Activated CD8-positive, alpha-beta memory T cell treated with anti-CD3 and anti-CD28 coated beads, Interleukin-2, amount 50 U/mL, for 48 hours (primary cell): ENCODE results near the gene FAM217B.

Source experiments
- DNase-seq: peaks from one replicate; pipeline ENCODE4 v3.0.0-alpha.2; 2020

The FAM217B gene, protein sequence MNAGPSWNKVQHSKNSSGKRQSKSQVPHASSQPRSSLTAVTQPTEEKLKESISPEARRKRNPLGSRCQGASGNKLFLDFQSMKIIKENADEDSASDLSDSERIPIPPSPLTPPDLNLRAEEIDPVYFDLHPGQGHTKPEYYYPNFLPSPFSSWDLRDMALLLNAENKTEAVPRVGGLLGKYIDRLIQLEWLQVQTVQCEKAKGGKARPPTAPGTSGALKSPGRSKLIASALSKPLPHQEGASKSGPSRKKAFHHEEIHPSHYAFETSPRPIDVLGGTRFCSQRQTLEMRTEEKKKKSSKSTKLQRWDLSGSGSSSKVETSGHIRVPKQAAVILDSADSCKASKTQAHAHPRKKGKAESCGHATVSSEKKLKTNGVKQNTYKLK

DNA sequence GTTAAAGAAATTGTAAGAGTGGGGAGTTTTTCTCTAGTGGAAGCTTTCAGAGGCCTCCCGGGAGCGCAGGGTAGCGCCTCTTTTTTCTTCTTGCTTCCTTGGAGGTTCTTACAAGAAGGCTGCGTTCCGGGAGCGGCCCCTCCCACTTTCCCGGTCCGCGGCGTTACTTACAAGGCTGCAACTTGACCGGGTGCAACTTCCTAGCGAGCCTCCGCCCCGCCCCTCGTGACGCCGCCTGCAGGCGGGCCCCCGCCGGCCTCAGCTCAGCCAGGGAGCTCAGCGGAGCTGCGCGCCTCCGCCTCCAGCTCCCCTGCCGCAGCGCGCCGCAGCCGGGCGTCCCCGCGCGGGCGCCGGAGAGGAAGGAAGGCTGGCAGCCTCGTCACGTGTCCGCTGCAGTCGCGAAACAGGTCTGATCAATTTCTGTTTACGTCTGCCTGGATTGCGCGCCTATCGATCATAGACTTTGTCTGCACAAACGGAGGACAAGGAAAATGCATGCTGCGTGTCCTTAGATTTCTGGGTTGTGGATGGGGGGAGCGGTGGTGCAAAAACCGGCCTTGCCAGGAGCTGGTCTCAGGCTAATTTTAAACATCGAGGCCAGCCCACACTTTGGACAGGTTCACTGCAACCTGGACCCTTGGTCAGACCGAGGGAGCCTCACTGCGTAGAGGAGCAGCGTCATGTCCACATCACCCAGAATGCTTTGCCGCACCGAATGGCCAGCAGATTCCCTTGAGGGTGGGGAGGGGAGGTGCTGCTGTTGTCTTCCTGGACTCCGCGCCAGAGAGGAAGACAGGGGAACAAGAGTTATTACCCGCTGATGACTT lies at the start of gene FAM217B, which contains the start of gene PPP1R3D:
TSS of gene FAM217B (plus strand) at position 261 of the 827 bp plus-strand sequence. CDS start 3,555 bp downstream, outside the sequence.
TSS of gene PPP1R3D (minus strand) at position 177 of the 827 bp plus-strand sequence. CDS start 374 bp downstream, outside the sequence.
- peak; percentile 94 for DNase-seq

DNA sequence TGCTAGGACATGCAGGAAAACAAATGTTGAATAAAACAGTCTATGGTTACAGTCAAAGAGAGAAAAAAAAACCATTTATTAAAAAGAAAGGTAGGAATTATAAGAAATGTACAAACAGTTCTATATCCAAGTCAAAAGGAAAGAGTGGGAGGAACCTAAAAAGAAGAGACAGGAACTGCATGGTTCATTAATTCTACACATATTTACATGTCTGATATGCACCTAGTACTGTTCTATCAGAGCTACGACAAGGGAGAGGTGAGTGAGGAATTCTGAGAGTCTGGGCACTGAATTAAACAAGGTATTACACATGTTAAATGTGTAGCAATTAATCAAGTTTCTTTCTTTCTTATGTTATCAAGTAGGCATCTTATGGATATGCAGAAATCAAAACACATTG lies 48.6 kb upstream of the FAM217B start:
- DNase-seq = no peak

DNA sequence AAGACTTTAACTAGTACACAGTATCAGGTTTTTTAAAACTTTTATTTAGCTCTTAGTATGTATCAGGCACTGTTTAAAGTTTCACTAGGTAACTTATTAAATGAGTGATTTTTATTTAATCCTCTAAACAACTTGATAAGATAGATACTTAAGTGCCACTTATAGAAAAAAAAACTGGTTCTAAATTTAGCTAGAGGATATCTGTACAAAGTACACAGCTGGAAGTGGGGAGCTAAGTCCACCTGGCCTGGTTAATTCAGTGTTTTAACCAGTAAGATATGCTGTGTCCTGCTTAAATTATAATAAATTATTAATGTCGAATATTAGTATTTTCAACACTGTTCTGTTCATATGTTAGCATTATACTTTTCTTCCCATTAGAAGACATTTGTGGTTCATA lies 44.3 kb upstream of the FAM217B start:
- no peak for DNase-seq

DNA sequence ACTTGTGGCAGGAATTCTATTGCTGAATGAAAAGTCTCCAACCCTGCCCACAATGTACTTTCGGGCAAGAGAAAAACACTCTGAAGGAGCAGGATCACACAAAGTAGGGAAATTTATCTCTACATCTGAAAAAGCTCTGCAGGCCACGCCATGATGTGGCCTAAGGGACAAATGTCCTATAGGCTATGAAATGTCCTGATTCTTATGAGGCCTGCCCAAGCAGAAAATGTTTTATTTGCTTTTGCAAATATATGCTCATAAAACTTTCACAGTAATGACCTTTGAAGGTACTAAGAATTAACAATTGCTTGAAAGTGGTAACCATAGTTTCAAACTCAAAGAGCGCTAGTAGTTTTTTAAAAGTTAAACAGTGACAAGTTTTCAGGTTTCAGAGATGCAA lies 37.7 kb upstream of the FAM217B start:
- no peak for DNase-seq

DNA sequence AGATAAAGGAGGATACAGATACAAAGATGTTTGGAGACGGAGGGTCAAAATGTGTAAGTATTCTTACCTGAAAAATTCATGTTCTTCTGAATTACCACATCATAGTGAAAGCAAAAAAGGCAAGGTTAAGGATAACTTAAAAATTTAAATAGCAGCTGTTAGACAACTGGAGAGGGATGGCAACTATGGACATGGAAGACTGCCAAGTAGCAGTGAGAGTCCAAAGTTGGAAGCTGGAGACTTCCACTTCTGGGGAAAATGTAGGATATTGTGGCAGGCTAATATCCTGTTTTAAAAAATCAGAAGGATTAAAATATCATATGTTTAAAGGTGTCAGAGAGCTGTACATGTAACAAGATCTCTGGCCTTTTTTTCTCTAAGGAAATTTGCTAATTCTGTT lies 36.6 kb upstream of the FAM217B start:
- DNase-seq = no peak

DNA sequence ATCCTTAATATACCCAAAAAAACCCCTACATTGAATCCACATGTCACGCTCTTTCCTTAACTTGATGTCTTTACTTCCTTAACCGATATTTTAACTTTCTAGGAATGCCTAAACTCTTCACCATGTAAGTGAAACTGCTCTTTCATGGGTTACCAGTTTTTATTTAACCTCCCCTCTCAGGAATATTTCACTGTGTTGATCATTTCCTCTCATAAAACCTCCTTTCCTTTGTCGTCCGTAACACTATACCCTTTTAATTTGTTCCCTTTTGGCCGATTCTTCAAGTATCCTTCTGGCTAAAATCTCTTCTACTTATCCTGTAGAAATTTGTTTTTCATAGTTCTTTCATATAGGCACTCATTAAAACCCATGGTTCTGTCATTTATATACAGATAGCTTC lies 31.3 kb upstream of the FAM217B start:
- no peak for DNase-seq

DNA sequence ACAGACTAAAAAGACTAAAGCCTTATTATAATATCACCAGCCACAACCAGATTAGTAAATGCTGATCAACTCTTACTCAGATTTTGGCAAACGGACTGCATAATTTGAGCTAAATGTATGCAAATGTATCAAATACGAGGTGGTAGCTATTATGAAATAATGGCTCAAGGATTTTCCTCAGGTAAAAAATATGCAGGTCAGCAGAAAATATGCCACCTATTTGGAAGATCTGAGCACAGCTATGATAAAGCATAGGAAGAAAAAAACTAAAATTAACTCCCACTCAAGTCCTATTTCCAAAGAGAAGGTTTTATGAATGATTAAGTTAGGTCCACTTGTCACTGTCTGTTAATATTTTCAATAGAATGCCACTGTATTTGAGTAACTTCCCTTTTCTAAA lies 29.1 kb upstream of the FAM217B start:
- no peak for DNase-seq

DNA sequence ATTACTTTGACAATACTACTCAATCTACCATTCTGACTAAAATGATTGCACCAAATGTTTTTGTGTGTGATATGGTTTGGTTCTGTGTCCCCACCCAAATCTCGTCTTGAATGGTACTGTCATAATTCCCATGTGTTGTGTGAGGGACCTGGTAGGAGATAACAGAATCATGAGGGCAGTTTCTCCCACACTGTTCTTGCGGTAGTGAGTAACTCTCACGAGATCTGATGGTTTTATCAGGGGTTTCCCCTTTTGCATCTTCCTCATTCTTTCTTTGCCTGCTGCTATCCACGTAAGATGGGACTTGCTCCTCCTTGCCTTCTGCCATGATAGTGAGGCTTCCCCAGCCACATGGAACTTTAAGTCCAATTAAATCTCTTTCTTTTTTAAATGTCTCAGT lies 27.6 kb upstream of the FAM217B start:
- no peak for DNase-seq

DNA sequence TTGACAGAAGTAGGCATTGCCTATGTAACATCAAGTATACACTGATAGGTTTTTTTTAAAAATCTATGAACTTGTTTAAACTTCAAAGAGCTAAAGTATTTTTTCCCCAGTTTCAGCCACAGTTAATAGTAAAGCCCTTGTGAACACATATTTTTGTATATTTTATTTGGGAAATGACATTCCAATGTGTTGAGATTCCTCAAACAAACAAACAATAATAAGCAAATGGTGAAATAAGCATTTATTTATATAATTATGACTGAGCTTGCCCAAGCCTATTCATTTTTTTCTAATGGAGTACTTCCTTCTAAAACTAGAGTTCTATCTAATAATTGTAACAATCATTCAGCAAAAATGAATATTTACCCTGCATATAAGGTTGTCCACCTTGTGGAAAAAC lies 19.2 kb upstream of the FAM217B start:
- DNase-seq = no peak

DNA sequence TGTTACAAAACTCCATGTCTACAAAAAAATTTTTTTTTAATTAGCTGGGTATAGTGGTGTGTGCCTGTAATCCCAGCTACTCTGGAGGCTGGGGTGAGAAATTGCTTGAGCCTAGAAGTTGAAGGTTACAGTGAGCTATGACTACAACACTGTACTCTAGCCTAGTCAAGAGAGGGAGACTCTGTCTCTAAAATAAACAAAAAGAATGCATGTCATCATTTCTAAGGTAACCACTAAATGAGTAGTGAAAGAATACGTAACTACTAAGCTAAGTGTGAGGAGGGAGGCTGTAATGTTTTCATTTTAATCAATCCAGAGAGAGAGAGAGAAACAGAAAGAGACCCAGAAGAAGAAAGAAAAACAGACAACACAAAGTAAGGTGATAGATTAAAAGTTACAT lies 16.7 kb upstream of the FAM217B start:
- no peak for DNase-seq

DNA sequence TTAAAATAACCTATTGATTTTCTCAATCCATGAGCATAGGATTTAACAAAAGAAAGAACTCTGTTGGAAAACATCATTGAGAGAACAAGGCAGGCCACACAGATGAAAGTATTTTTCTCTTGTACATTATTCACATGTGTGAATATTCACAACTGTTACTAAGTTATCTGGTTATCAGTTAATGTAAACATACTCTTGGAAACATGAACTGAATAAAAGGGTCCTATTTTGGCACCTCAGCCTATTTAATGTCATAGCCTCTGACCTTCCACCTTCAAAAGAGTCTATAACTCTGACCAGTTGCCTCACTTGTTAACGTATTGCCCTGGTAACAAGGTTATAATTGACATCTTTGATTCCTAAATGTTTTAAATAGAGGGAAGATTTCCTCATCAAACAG lies 14.8 kb upstream of the FAM217B start:
- no peak for DNase-seq

DNA sequence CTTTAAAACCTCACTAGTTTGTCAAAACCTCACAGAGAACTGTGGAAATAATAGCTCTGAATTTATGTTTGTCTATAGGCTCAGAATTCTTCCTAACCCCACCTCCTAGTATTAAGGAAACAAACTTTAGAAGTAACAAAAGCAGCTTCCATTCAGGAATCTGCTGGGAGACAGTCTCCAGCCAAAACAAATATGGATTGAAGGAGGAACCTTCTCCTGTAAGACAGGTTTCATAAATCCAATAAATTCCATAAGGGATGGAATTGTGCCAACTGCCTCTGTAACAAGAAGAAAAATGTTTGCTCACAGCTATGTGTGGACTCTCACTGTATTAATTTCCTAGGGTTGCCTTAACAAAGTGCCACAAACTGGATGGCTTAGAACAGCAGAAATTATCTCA lies 14.3 kb upstream of the FAM217B start:
- DNase-seq = no peak

DNA sequence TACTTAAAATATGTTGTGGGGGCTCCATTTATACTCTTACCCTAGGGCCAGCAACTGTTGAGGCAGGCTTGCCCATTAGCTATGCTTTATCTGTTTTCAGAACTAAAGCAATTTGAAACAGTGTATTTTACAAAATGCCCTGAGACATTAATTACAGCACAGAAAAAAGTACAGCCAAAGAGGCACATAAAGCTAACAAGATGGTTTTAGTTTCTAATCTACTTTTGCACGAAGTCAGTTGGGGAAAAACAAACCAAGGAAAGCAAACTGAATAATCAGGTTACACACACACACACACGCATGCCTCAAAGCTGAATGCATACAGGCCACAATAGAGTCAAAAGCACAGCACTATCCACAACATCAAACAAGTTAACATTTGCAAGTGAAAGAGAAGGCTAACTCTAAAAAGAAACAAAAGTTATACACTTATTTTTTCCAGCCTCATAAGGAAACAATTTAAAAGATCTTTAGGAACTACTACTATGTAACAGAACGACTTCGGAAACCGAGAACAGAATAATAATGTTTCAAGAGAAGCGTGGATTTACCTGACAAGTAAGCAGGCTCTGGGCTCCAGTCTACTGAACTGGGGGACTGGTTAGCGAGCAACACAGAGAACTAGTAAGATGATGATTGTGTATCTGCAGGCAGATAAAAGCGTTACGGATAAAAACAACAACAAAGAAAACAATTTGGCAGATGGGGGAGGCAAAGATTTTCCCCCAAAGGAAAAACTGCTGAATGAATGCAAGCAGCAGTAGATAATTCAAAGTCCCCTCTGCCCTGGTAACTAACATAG lies 8.5 kb upstream of the FAM217B start:
- DNase-seq = no peak

DNA sequence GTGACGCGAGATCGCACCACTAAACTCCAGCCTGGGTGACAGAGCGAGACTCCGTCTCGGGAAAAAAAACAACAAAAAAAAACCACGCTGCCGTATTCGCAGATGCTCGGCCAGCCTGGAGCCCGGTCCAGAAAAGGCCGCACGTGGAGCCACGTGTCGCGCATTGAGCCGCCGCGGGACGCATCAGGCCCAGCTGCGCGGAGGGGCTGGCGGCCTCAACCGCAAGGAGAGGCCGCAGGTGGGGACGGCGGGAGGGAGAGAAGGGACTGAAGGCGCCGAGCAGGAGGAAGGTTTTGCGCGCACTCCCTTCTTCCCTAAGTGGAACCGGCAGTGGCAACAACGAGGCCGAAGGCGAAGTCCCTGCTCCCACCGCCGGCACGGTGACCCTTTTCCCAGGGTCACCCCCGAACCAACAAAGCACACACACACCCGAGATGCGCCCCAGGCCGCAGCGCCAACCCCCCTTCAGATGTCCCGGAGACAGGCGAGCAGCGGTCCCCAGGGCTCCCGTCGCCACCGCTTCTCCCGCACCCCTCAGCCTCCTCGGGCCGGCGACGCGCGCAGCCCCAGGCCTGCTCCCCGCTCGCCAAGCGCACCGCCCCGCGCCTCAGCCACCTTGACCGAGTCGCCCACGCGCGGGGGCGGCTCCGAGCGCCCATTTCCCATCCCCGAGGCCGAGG lies 7.4 kb upstream of the FAM217B start:
- DNase-seq = no peak

DNA sequence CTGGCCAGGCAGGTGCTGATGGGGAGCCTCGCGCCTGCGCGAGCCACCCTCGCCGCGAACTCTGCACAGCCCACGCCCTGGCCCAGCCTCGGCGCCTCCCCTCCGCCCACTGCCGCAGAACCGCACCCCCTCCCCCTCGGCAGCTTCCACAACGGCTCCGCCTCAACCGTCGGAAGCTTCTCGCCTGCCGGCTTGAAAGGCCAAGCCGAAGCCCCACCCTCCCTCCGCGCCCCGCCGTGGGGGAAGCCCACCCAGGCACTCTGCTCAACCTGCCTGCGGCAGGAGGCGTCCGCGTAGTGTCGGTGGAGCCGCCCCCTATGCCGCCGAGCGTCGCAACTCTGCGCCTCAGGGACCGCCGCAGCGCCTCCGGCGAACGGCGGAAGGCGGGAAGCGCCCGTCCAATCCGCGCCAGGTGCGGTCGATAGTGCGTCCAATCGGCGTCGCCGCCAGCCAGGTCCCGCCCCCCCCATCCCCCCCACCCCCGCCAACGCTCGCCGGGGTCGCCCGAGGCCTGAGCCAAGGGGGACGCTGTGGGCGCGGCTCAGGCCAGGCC lies 6.8 kb upstream of the FAM217B start, which contains the start of gene SYCP2:
TSS of gene SYCP2 (minus strand) at position 342 of the 553 bp plus-strand sequence. CDS start 11,224 bp downstream, outside the sequence.
- peak; percentile 81 for DNase-seq

DNA sequence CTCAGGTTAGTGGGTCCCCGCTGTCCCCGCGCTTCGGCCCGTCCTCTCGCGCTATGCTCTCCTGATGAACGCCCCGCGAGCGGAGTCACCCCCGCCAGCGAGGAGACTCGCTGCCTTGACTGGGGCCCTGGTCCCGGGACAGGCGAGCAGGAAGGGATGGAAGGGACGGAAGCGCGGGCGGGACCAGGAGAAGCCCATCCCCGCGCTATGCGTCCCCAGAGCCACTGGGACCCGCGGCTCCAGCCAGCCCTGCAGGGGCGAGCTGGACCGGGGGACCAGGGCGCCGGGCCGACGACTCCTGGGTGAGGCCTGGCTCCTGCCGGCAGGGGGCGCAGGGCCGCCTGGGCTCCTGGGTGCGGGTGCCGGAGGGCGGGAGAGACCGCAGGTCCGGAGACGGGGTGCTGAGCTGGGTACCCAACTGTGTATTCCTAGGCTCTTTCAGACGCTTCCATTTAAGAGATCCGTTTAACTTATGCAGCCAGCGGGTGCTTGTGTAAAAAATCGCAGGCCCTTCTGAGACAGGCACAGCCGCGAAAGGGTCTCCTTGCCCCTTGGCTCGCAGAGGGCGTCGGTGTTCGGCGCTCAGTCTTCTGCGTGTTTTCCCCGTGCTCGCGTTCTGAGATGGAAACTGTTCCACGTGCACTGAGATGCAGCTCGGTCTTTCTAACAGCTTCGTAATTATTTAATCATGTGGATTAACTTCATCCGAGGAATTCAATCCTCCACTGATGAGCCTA lies 6.2 kb upstream of the FAM217B start:
- DNase-seq = peak; percentile 93

DNA sequence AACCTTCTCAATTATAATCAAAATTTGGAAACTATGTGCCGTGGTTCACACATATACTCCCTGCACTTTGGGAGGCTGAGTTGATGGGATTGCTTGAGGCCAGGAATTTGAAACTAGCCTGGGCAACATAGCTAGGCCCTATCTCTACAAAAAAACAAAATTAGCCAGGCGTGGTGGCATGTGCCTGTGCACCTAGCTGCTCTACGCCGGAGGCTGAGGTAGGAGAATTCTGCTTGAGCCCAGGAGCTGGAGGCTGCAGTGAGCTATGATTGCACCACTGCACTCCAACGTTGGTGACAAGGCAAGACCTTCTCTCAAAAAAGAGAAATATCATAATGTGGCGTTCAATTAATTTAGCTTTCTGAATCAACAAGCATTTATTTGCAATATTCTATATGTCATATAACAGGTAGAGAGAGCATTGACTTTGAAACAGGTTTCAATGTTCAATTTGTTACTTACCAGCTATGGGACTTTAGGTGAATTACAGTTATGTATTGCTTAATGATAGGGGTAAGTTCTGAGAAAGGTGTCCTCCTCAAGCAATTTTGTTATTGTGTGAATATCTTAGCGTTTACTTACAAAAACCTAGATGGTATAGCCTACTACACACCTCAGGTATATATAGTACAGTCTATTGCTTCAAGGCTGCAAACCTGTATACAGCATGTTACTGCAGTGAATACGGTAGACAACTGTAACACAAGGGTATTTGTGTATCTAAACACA lies 4.6 kb upstream of the FAM217B start:
- no peak for DNase-seq

DNA sequence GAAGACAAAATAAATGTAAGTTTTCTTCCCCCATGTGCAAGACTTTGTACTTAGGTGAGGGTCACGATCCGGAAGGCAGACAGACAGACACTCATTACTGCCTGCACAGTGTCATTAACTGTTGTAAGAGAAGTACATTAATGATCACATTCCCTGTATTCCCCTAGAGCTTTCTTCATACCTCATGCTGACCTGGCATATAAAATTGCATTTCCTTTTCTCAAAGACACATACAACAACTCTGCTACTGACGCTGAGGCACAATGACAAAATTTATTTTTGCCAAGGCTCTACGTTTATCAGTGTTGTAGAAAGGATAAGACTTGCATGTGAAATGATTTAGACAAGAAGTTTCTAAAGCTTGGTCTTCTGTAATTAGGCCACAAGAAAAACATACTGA lies 3.8 kb upstream of the FAM217B start:
- DNase-seq = no peak

DNA sequence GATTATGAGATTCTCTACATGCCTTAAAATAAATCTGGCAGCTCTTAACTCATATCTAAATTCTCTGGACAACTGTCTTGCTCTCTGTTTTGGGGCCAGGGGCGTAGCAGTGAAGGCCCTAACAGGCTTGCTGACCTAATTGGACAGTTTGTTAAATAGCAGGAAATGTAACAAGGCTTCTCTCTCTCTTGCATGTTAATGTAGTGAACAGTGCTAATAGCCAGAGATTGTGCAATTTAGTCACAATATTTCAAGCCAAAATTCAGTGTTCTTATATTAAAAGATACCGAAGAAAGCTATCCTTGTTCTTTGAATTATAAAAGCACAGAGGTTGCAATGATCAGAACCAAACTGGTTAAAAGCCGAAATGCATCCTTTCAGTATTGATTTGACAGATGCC lies 3.0 kb upstream of the FAM217B start:
- no peak for DNase-seq

DNA sequence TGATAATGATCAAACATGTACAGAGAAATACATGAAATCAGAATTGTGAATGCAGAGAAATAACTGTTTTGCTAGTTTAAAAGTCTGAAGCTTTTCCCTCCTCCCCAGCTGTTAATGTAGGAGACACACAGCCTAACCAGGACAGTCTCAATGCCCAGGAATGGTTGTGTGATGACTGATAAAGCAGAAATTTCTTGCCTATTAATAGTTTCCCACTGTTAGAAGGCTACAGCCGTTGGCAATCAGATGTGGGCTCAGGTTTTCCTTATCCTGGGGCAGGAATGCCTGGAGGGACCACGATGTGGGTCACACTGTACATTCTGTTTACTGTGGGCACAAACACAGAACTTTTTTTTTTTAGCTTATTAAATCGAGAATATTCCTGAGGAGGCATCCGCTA lies 2.0 kb upstream of the FAM217B start:
- no peak for DNase-seq

DNA sequence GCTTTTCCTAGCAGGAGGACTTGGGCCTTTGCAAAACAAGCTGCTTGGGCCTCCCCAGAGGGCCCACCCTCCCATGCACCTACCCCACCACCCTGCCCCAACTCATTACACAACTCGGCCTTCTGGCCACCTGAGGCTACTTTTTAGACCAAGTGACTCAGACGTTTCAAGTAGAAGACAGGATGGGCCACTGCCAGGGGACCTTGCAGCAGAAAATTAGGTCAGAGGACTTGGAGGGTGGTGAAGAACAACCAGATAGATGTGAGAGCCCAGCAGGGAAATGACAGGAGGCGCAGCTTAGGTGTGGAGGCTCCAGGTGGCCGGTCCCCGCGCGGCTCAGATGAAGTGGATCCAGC lies 1.5 kb upstream of the FAM217B start:
- DNase-seq = no peak
